OCI-LY3 (cell line): ENCODE results near the gene SLC22A2.

ENCODE experiments used
- H2AFZ ChIP-seq: fragments of 200-600, 300-600 bp; shearing (Covaris generic); 2 replicates; pipeline ENCODE4 v1.6.0; 2014; ENCODE audit warnings: antibody characterized with exemption, low read depth, low read length
- H3K27ac ChIP-seq: fragments of 200-600, 300-600 bp; sonication (generic); 2 replicates; pipeline ENCODE4 v1.5.1; 2014; ENCODE audit warnings: mild to moderate bottlenecking, low read length, moderate library complexity, mixed read lengths
- H3K27me3 ChIP-seq: fragments of 200-600, 300-600 bp; sonication (generic); 2 replicates; pipeline ENCODE4 v1.6.1; 2014; ENCODE audit warnings: low read depth, low read length, mixed read lengths
- H3K36me3 ChIP-seq: fragments of 200-600, 300-600 bp; sonication (generic); replicated peaks from 2 replicates; pipeline ENCODE3; 2014; ENCODE audit warnings: low read depth, low read length, mixed read lengths
- H3K4me1 ChIP-seq: fragments of 300-600, 200-600 bp; sonication (generic); 2 replicates; pipeline ENCODE4 v1.6.1; 2014; ENCODE audit warnings: low read length, mixed read lengths
- H3K4me2 ChIP-seq: fragments of 200-600, 300-600 bp; sonication (generic); 2 replicates; pipeline ENCODE4 v1.6.1; 2014; ENCODE audit warnings: low read length, mixed read lengths
- H3K4me3 ChIP-seq: fragments of 300-600, 200-600 bp; sonication (generic); 2 replicates; pipeline ENCODE4 v1.5.1; 2014; ENCODE audit warnings: antibody characterized with exemption, mild to moderate bottlenecking, low read length, moderate library complexity
- H3K79me2 ChIP-seq: fragments of 300-600, 200-600 bp; shearing (Covaris generic); 2 replicates; pipeline ENCODE4 v1.6.1; 2014; ENCODE audit warnings: mild to moderate bottlenecking, low read length, mixed read lengths
- H3K9ac ChIP-seq: fragments of 300-600, 200-600 bp; shearing (Covaris generic); 2 replicates; pipeline ENCODE4 v1.6.0; 2014; ENCODE audit warnings: mild to moderate bottlenecking, low read length, moderate library complexity
- H3K9me3 ChIP-seq: fragments of 200-600, 300-600 bp; shearing (Covaris generic); 2 replicates; pipeline ENCODE4 v1.6.1; 2014; ENCODE audit warnings: low read length, mixed read lengths; ENCODE audit not compliant: insufficient read depth
- H4K20me1 ChIP-seq: fragments of 200-600, 300-600 bp; sonication (generic); 2 replicates; pipeline ENCODE4 v1.6.1; 2016; ENCODE audit warnings: low read length, mixed read lengths; ENCODE audit not compliant: insufficient read depth
- CTCF ChIP-seq: fragments of 200-600, 300-600 bp; sonication (generic); IDR thresholded peaks from 2 replicates; pipeline ENCODE4 v1.5.1; 2014; ENCODE audit warnings: antibody characterized with exemption, low read length, low read depth
- EZH2phosphoT487 ChIP-seq: fragments of 200-600 bp; shearing (Covaris generic); IDR thresholded peaks from 2 replicates; pipeline ENCODE4 v1.6.1; 2018; ENCODE audit warnings: antibody characterized with exemption, mixed run types, low read depth

The SLC22A2 gene

GRCh38 chr6:160218810-160219209 is 39.8 kb downstream of the SLC22A2 start:
- no peak overlapping the region for H3K4me3 ChIP-seq
- H3K79me2 ChIP-seq = no peaks in the 10 kb centered on the region
- no peak overlapping the region for H3K4me2 ChIP-seq
- no peak overlapping the region for H3K9ac ChIP-seq
- no peaks in the 10 kb centered on the region for H3K27me3 ChIP-seq
- no peaks in the 10 kb centered on the region for H3K9me3 ChIP-seq
- TF ChIP-seq EZH2phosphoT487 = no peak
- no peak for TF ChIP-seq CTCF
- H3K4me1 ChIP-seq = no peaks in the 10 kb centered on the region
- H4K20me1 ChIP-seq = no peaks in the 10 kb centered on the region
- H3K36me3 ChIP-seq = no peaks in the 10 kb centered on the region
- no peak overlapping the region for H2AFZ ChIP-seq
- no peak overlapping the region for H3K27ac ChIP-seq

GRCh38 chr6:160217863-160218262 is 40.8 kb downstream of the SLC22A2 start:
- no peak overlapping the region for H3K27ac ChIP-seq
- no peaks in the 10 kb centered on the region for H3K27me3 ChIP-seq
- H3K4me1 ChIP-seq = no peaks in the 10 kb centered on the region
- no peaks in the 10 kb centered on the region for H3K36me3 ChIP-seq
- H3K79me2 ChIP-seq = no peaks in the 10 kb centered on the region
- no peaks in the 10 kb centered on the region for H3K9me3 ChIP-seq
- no peak overlapping the region for H3K4me2 ChIP-seq
- no peaks in the 10 kb centered on the region for H4K20me1 ChIP-seq
- no peak overlapping the region for H2AFZ ChIP-seq
- no peak for TF ChIP-seq CTCF
- TF ChIP-seq EZH2phosphoT487 = no peak
- no peak overlapping the region for H3K9ac ChIP-seq
- no peak overlapping the region for H3K4me3 ChIP-seq

GRCh38 chr6:160217073-160217472 is 41.5 kb downstream of the SLC22A2 start:
- no peaks in the 10 kb centered on the region for H4K20me1 ChIP-seq
- H3K4me3 ChIP-seq = no peak overlapping the region
- H3K9ac ChIP-seq = no peak overlapping the region
- no peaks in the 10 kb centered on the region for H3K4me1 ChIP-seq
- no peaks in the 10 kb centered on the region for H3K79me2 ChIP-seq
- H2AFZ ChIP-seq = no peak overlapping the region
- H3K36me3 ChIP-seq = no peaks in the 10 kb centered on the region
- H3K9me3 ChIP-seq = no peaks in the 10 kb centered on the region
- TF ChIP-seq EZH2phosphoT487 (no peak), CTCF (no peak)
- no peak overlapping the region for H3K4me2 ChIP-seq
- no peaks in the 10 kb centered on the region for H3K27me3 ChIP-seq
- no peak overlapping the region for H3K27ac ChIP-seq

- no peaks in the 10 kb centered on the region for H3K4me1 ChIP-seq
- H3K4me3 ChIP-seq = no peak overlapping the region
- H3K9me3 ChIP-seq = no peaks in the 10 kb centered on the region
- H4K20me1 ChIP-seq = no peaks in the 10 kb centered on the region
- H3K27me3 ChIP-seq = no peaks in the 10 kb centered on the region
- no peak overlapping the region for H3K27ac ChIP-seq
- no peaks in the 10 kb centered on the region for H3K36me3 ChIP-seq
- H3K79me2 ChIP-seq = no peaks in the 10 kb centered on the region
- no peak overlapping the region for H3K9ac ChIP-seq
- no peak overlapping the region for H3K4me2 ChIP-seq
- no peak overlapping the region for H2AFZ ChIP-seq
- no peak for TF ChIP-seq CTCF
These were observed 43.4 kb downstream of the SLC22A2 start for GRCh38 chr6:160215232-160215631.
